IPS-15b (cell line): Measurements from ENCODE around the gene EIF1AX.
"Not testable (repeated sequence)": the region's sequence is repeated elsewhere in the genome, so short reads cannot be mapped to it uniquely, and the experiment has no call there.

Experiments used
- H3K27me3 ChIP-seq: one replicate; pipeline ENCODE4 v1.6.1; 2013; ENCODE audit warnings: low read length; ENCODE audit not compliant: control insufficient read depth, insufficient read depth
- H3K36me3 ChIP-seq: one replicate; pipeline ENCODE4 v1.6.1; 2013; ENCODE audit warnings: low read length; ENCODE audit not compliant: control insufficient read depth, insufficient read depth
- H3K4me1 ChIP-seq: one replicate; pipeline ENCODE4 v1.6.1; 2013; ENCODE audit warnings: mild to moderate bottlenecking, low read length; ENCODE audit not compliant: control insufficient read depth, insufficient read depth
- H3K4me3 ChIP-seq: one replicate; pipeline ENCODE4 v1.5.1; 2013; ENCODE audit warnings: low read depth, low read length
- H3K9ac ChIP-seq: one replicate; pipeline ENCODE4 v1.6.1; 2013; ENCODE audit warnings: low read depth, mild to moderate bottlenecking, low read length
- H3K9me3 ChIP-seq: one replicate; pipeline ENCODE4 v1.6.1; 2013; ENCODE audit warnings: mild to moderate bottlenecking, low read length; ENCODE audit not compliant: control insufficient read depth, insufficient read depth

The EIF1AX gene

DNA sequence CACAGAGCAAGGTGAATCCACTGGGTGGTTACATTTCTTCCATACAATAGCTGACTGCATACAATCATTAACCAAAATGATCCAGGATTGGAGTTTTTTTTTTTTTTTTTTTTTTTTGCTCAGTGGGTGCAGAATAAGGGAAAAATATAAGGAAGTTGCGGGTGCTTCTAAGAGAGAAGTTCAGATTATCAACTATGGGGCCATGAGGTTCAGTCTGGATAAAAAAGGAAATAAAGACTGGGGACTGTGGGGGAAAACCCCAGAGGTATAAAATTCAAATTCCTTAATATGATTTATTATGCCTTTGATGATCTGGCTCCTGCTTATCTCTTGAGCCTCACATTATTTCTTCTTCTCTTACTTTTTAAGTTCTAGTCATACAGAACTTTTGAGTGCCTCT lies 5.9 kb upstream of the EIF1AX start:
- H3K36me3 ChIP-seq, result no peaks in the 10 kb centered on the region
- no peaks in the 10 kb centered on the region for H3K27me3 ChIP-seq
- H3K9me3 ChIP-seq, result peaks cover 5% of the 10 kb centered on the region
- H3K4me1 ChIP-seq, result no peaks in the 10 kb centered on the region
- no peak overlapping the region for H3K4me3 ChIP-seq
- H3K9ac ChIP-seq, result no peak overlapping the region

- no peak overlapping the region for H3K9ac ChIP-seq
- peaks cover 4% of the 10 kb centered on the region for H3K36me3 ChIP-seq
- H3K9me3 ChIP-seq, result peaks cover 5% of the 10 kb centered on the region
- H3K4me3 ChIP-seq, result no peak overlapping the region
- no peaks in the 10 kb centered on the region for H3K4me1 ChIP-seq
- H3K27me3 ChIP-seq, result no peaks in the 10 kb centered on the region
These were observed 2.9 kb upstream of the EIF1AX start for GRCh38 chrX:20144491-20144890.

DNA sequence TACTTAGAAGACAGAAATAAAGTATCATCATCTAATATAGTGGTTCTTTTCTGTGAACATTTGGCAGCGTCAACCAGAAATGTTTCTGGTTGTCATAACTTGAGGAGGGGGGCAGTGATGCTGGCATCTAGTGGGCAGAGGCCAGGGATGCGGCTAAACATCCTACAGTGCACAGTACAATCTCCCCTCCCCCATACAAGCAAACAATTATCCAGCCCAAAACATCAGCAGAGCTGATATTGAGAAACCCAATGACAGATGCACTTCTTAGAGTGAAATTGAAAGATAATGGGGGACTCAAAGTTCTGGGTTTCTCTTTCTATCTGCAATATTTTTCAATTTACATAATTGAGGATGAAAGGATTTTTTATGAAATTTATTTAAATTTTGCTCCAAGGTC lies 1.9 kb upstream of the EIF1AX start:
- Histone ChIP-seq H3K9ac (no peak overlapping the region), H3K27me3 (no peaks in the 10 kb centered on the region), H3K9me3 (peaks cover 4% of the 10 kb centered on the region), H3K4me3 (no peak overlapping the region), H3K36me3 (peaks cover 4% of the 10 kb centered on the region), H3K4me1 (no peaks in the 10 kb centered on the region)

DNA sequence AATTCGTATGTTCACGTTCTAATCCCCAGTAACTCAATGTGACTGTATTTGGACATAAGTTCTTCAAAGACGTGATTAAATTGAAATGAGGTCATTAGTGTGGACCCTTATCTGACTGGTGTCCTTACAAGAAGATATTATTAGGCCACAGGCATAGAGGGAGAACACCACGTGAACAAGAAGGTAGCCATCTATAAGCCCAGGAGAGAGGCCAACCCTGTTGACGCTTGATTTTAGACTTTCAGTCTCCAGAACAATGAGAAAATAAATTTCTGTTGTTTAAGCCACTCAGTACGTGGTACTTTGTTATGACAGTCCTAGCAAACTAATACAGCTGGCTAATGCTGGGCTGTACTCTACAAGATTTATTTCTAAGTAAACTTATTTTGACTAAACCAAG lies 1.5 kb upstream of the EIF1AX start:
- no peak overlapping the region for H3K9ac ChIP-seq
- no peaks in the 10 kb centered on the region for H3K4me1 ChIP-seq
- H3K9me3 ChIP-seq, result no peaks in the 10 kb centered on the region
- no peaks in the 10 kb centered on the region for H3K27me3 ChIP-seq
- peaks cover 5% of the 10 kb centered on the region for H3K36me3 ChIP-seq
- H3K4me3 ChIP-seq, result no peak overlapping the region

- Histone ChIP-seq H3K36me3 (peaks cover 17% of the 10 kb centered on the region), H3K9me3 (no peaks in the 10 kb centered on the region), H3K27me3 (no peaks in the 10 kb centered on the region), H3K9ac (peak overlapping the region; percentile 88), H3K4me1 (no peaks in the 10 kb centered on the region), H3K4me3 (peak overlapping the region; percentile 74)
These were observed 1.2 kb downstream of the EIF1AX start for GRCh38 chrX:20140420-20140819.

DNA sequence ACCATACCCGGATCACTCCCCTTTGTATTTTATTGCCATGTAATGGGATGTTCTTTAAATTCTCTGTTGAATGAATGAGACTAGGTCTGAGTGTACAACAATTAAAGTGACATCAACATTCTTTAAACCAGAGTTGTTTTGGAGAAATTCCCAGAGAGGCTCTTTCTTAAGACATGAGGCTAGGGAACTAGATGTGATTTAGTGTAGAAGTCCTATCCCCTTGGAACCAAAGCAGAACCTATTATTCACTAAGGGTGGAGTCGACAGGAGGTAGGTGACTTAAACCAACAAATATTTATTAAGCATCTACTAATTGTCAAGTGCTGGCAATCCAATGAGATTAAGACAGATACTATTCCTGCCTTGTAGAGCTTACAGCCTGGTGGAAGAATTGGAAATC lies 1.7 kb downstream of the EIF1AX start:
- Histone ChIP-seq H3K4me1 (no peaks in the 10 kb centered on the region), H3K36me3 (peaks cover 17% of the 10 kb centered on the region), H3K4me3 (peak overlapping the region; percentile 74), H3K27me3 (no peaks in the 10 kb centered on the region), H3K9me3 (no peaks in the 10 kb centered on the region), H3K9ac (no peak overlapping the region)

GRCh38 chrX:20135944-20136343 lies 5.7 kb downstream of the EIF1AX start:
- no peaks in the 10 kb centered on the region for H3K9me3 ChIP-seq
- H3K36me3 ChIP-seq, result peaks cover 14% of the 10 kb centered on the region
- H3K4me1 ChIP-seq, result no peaks in the 10 kb centered on the region
- H3K9ac ChIP-seq, result no peak overlapping the region
- no peaks in the 10 kb centered on the region for H3K27me3 ChIP-seq
- no peak overlapping the region for H3K4me3 ChIP-seq

DNA sequence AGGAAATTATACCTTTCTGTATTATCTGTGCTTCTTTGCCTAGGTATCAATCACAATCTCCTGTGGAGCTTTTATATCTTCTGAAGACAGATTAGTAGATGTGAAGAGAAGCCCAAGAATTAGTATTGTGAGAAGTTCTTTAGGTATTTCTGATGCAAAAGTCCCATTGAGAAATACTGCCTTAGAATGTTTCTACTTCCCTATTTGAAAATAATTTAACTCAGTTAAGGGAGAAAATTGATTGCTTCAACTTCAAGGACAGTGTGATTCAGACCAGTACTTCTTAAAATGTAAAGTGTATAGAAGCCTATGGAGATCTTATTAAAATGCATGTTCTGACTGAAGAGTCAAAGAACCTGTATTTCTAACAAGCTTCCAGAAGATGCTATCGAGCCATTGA lies 9.0 kb downstream of the EIF1AX start:
- H3K27me3 ChIP-seq, result no peaks in the 10 kb centered on the region
- no peak overlapping the region for H3K4me3 ChIP-seq
- H3K4me1 ChIP-seq, result no peaks in the 10 kb centered on the region
- H3K36me3 ChIP-seq, result peaks cover 14% of the 10 kb centered on the region
- no peak overlapping the region for H3K9ac ChIP-seq
- H3K9me3 ChIP-seq, result no peaks in the 10 kb centered on the region

GRCh38 chrX:20130357-20130756 lies 11.3 kb downstream of the EIF1AX start:
- Histone ChIP-seq H3K36me3 (peaks cover 3% of the 10 kb centered on the region), H3K27me3 (no peaks in the 10 kb centered on the region)

GRCh38 chrX:20129547-20129946 lies 12.1 kb downstream of the EIF1AX start:
- H3K9me3 ChIP-seq, result no peaks in the 10 kb centered on the region
- H3K36me3 ChIP-seq, result peaks cover 3% of the 10 kb centered on the region
- no peaks in the 10 kb centered on the region for H3K4me1 ChIP-seq
- no peak overlapping the region for H3K4me3 ChIP-seq
- no peaks in the 10 kb centered on the region for H3K27me3 ChIP-seq
- H3K9ac ChIP-seq, result no peak overlapping the region

More at GRCh38 chrX:20130357-20130756, 11.3 kb downstream of the EIF1AX start:
- Histone ChIP-seq H3K9me3 (no peaks in the 10 kb centered on the region), H3K9ac (no peak overlapping the region), H3K4me3 (no peak overlapping the region), H3K4me1 (no peaks in the 10 kb centered on the region)

- H3K9me3 ChIP-seq, result no peaks in the 10 kb centered on the region
- H3K27me3 ChIP-seq, result no peaks in the 10 kb centered on the region
- no peak overlapping the region for H3K9ac ChIP-seq
- H3K4me3 ChIP-seq, result no peak overlapping the region
- peaks cover 3% of the 10 kb centered on the region for H3K36me3 ChIP-seq
- H3K4me1 ChIP-seq, result no peaks in the 10 kb centered on the region
These were observed 13.0 kb downstream of the EIF1AX start for GRCh38 chrX:20128670-20129069.

GRCh38 chrX:20127440-20127839 lies 14.2 kb downstream of the EIF1AX start:
- not testable (repeated sequence) for H3K4me1 ChIP-seq, H3K36me3 ChIP-seq, H3K9me3 ChIP-seq, H3K9ac ChIP-seq, H3K4me3 ChIP-seq, H3K27me3 ChIP-seq

GRCh38 chrX:20126833-20127232 lies 14.8 kb downstream of the EIF1AX start:
- not testable (repeated sequence) for H3K4me1 ChIP-seq, H3K9me3 ChIP-seq, H3K4me3 ChIP-seq, H3K9ac ChIP-seq, H3K27me3 ChIP-seq, H3K36me3 ChIP-seq
